ENCODE results near the gene ISY1.
"Not testable (repeated sequence)": the region's sequence is repeated elsewhere in the genome, so short reads cannot be mapped to it uniquely, and the experiment has no call there.

ISY1 gene

GRCh38 chr3:129120254-129121004 lies 40.4 kb downstream of the ISY1 start:
- peak; percentile 26 for DNase-seq (ENCODE audit: low read depth, low spot score)

- no peak for DNase-seq (ENCODE audit: low read depth, low spot score)
These were observed 41.3 kb downstream of the ISY1 start for GRCh38 chr3:129119365-129120100.

GRCh38 chr3:129118745-129119144 lies 42.1 kb downstream of the ISY1 start:
- DNase-seq (ENCODE audit: low read depth, low spot score), result no peak

GRCh38 chr3:129117134-129117533 lies 43.7 kb downstream of the ISY1 start:
- DNase-seq (ENCODE audit: low read depth, low spot score), result no peak

- no peak for DNase-seq (ENCODE audit: low read depth, low spot score)
These were observed 44.3 kb downstream of the ISY1 start for GRCh38 chr3:129116482-129116946.

- no peak for DNase-seq (ENCODE audit: low read depth, low spot score)
These were observed 46.4 kb downstream of the ISY1 start for GRCh38 chr3:129114455-129114854.

- DNase-seq (ENCODE audit: low read depth, low spot score), result no peak
These were observed 48.4 kb downstream of the ISY1 start for GRCh38 chr3:129112308-129113052.

- not testable (repeated sequence) for DNase-seq (ENCODE audit: low read depth, low spot score)
These were observed 49.6 kb downstream of the ISY1 start for GRCh38 chr3:129111076-129111780.

GRCh38 chr3:129107793-129108192 lies 53.1 kb downstream of the ISY1 start:
- no peak for DNase-seq (ENCODE audit: low read depth, low spot score)

GRCh38 chr3:129106866-129107565 lies 53.8 kb downstream of the ISY1 start:
- DNase-seq (ENCODE audit: low read depth, low spot score), result no peak

GRCh38 chr3:129106320-129106719 lies 54.5 kb downstream of the ISY1 start:
- DNase-seq (ENCODE audit: low read depth, low spot score), result no peak

GRCh38 chr3:129105862-129106261 lies 55.0 kb downstream of the ISY1 start:
- DNase-seq (ENCODE audit: low read depth, low spot score), result no peak

- no peak for DNase-seq (ENCODE audit: low read depth, low spot score)
These were observed 56.3 kb downstream of the ISY1 start for GRCh38 chr3:129104498-129105079.

GRCh38 chr3:129104051-129104450 lies 56.8 kb downstream of the ISY1 start:
- DNase-seq (ENCODE audit: low read depth, low spot score), result no peak

GRCh38 chr3:129103296-129103695 lies 57.6 kb downstream of the ISY1 start:
- no peak for DNase-seq (ENCODE audit: low read depth, low spot score)

GRCh38 chr3:129101370-129102138 lies 59.3 kb downstream of the ISY1 start:
- DNase-seq (ENCODE audit: low read depth, low spot score), result no peak

GRCh38 chr3:129100274-129100673 lies 60.6 kb downstream of the ISY1 start:
- no peak for DNase-seq (ENCODE audit: low read depth, low spot score)

- DNase-seq (ENCODE audit: low read depth, low spot score), result no peak
These were observed 65.6 kb downstream of the ISY1 start for GRCh38 chr3:129095285-129095684.

- DNase-seq (ENCODE audit: low read depth, low spot score), result not testable (repeated sequence)
These were observed 72.6 kb downstream of the ISY1 start for GRCh38 chr3:129088312-129088711.

- not testable (repeated sequence) for DNase-seq (ENCODE audit: low read depth, low spot score)
These were observed 73.0 kb downstream of the ISY1 start for GRCh38 chr3:129087904-129088303.
